GM21381 (cell line): ENCODE results near the gene MYO6.
"Not testable (repeated sequence)": the region's sequence is repeated elsewhere in the genome, so short reads cannot be mapped to it uniquely, and the experiment has no call there.

ENCODE experiments used
- ATAC-seq: cut with Tn5 transposase; IDR thresholded peaks from one replicate; pipeline ENCODE4 v1.9.1; 2021; ENCODE audit warnings: mild to moderate bottlenecking, moderate library complexity; ENCODE audit not compliant: unreplicated experiment

MYO6 gene

DNA sequence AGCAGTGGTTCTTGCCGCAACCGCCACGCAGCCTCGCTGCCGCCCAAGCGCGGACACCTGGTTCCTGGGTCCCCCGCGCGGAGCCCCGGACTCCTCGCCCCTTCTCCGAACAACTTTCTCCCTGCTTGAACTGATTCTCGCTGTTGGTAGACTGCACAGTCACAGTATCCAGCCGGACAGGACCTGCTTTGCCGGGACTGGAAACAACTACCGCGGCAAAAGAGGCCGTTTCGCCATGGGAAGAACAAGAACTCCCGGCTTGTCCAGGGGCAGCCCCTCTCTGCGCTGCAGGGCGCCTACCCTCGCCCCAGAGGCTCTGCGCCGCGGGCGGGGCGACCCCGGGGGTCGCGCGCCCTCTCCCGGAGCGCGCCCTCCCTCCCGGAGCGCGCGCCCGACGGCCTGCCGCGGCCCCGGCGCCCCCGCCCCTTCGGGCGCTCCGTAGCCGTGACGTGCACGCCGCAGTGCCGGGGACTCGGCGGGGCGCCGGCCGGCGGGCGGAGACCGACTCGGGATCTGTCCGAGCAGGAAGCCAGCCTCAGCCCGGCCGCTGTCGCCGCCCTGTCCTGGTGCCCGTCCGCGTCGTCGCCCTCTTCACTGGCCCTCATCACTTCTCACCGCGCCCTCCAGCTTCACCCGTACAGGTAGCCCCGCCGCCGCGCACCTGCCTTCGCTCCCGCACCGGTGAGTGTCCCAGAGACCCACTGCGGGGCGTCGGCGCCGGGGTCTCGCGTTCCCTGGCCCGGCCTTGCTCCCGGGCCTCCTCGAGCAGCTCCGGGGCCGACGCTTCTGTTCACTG is at the start of gene MYO6:
Gene MYO6 (plus strand): TSS at position 497 of the 796 bp plus-strand sequence. CDS start 68,309 bp downstream, outside the sequence.
- ATAC-seq: peak; percentile 81

DNA sequence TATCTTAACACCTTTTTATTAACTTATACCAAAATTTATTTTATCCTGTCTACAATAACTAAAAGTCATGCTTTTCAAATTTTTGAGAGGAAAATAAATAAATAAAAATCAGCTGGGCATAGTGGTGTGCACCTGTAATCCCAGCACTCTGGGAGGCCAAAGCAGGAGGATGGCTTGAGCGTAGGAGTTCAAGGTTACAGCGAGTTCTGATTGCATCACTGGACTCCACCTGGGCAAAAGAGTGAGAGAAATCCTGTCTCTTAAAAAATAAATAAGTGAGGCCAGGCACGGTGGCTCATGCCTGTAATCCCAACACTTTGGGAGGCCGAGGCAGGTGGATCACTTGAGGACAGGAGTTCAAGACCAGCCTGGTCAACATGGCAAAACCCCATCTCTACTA is 40.7 kb upstream of the MYO6 start:
- ATAC-seq: not testable (repeated sequence)

DNA sequence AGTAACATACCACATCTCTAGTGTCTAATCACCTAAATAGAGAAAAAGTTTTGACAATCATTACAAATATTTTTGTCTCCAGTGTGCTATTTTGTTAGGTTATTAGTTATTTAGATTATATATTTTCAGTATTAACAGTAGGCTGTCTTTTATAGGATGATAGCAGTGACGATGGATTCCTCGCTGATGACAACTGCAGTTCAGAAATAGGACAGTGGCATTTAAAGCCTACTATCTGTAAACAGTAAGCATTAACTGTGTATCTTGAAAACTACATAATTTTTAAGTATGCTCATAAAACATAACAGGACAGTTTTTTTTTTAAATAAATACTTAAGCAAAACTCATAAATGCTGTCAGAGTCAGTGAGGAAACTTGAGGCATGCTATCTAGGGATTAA is 37.9 kb upstream of the MYO6 start:
- ATAC-seq: no peak

DNA sequence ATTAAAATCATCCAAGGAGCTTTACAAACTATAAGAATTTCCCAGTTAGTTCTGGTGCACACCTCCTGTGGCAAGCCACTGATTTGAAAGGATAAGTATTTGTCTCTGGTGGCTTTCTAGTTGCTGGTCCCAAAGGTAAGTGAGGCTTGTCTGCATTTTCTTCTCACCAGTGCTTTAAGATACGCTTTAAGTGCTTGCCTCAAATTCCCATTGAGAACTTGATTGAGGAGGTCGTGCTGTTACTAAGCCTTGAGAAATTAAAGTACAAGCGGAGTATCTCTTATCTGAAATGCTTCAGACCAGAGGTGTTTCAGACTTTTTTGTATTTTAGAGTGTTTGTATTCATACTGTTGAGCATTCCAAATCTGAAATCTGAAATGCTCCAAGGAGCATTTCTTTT is 29.9 kb upstream of the MYO6 start:
- ATAC-seq: no peak

DNA sequence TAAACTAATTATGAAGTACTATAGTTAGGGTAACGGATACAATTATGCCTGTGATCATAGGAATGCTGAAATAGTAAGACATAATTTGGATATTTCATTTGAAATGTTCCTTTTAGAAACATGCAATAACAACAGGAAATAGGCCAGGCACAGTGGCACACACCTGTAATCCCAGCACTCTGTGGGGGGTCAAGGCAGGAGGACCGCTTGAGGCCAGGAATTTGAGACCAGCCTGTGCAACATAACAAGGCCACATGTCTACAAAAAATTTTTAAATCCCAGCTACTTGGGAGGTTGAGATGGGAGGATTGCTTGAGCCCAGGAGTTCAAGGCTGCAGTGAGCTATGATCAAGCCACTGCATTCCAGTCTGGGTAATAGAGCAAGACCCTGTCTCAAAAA is 25.7 kb upstream of the MYO6 start:
- ATAC-seq: no peak

DNA sequence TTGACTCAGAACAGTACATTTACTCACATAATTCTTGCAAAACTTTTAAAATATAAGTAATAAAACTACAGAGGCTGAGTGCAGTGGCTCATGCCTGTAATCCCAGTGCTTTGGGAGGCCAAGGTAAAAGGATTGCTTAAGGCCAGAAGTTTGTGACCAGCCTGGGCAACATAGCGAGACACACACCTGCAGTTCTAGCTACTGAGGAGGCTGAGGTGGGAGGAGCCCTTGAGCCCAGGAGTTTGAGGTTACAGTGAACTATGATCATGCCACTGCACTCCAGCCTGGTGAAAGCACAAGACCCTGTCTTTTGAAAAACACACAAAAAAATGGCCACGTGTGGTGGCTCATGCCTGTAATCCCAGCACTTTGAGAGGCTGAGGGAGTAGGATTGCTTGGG is 21.8 kb upstream of the MYO6 start:
- no peak for ATAC-seq

DNA sequence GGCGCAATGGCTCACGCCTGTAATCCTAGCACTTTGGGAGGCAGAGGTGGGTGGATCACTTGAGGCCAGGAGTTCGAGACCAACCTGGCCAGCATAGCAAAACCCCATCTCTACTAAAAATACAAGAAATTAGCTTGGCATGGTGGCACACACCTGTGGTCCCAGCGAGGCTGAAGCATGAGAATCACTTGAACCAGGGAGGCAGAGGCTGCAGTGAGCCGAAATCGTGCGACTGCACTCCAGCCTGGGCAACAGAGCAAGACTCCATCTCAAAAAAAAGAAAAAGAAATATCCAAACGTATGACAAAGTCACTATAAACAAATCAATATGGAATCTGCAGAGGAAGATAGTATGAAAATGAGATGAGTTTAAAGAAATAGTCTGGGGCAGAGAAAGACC is 18.0 kb upstream of the MYO6 start:
- not testable (repeated sequence) for ATAC-seq

DNA sequence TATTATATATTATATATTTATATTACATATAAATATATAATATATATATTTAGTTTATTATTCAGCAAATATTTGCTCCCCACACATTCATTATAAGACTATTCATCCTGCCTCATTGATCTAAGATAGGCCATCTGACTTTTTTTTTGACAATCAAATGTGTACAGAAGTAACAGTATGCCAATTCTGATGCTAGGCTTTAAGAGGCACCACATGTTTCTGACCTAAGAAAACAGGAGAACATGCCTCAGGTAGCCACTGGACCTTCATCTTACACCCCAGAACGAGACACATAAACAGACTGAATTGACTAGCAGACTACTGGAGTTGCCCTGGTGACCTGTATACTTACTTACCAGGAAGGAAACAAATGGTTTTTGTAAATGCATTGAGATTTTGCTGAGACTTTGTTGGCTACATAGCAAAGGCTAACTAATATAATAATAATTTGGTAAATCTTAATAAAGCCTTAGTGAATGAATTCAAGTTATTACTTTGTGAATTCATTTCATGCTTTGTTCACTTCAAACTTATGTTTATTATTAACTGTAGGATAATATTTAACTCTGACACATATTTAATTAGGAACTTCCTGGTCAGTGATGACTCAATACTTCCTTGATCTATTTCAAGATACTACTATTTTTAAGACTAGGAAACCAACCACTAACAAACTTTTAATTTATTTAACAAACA is 13.4 kb upstream of the MYO6 start:
- ATAC-seq: peak; percentile 90

DNA sequence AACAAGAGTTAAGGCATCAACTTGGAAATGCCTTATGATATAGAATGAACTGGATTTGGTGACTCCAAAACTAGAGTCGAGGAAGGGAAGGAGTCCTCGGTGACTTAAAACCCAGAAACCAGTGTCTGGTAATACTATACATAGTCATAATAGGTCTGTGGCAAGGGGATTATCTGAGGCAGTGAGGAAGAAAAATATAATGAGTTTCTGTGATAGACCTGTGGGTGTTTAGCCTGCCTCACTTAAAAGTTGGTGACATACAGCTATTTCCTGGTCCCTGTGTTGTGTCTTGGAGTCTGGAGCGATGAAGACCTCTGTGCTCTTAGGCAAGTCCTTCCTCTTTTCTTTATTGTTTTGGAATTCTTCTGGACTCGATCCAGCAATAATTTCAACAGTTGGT is 5.1 kb upstream of the MYO6 start:
- no peak for ATAC-seq

DNA sequence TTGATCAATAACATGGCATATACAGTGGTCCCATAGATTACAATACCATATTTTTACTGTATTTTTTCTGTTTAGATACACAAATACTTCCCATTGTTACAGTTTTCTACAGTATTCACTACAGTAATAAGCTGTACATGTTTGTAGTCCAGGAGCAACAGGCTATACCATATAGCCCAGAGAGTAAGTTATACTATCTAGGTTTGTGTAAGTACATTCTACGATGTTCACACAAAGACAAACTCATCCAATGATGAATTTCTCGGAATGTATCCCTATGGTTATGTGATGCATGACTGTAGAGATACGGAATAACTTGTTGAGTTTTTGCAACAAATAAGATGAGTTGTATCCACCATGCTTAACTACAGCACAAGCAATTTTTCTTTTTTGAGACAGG is 3.6 kb upstream of the MYO6 start:
- ATAC-seq: no peak

DNA sequence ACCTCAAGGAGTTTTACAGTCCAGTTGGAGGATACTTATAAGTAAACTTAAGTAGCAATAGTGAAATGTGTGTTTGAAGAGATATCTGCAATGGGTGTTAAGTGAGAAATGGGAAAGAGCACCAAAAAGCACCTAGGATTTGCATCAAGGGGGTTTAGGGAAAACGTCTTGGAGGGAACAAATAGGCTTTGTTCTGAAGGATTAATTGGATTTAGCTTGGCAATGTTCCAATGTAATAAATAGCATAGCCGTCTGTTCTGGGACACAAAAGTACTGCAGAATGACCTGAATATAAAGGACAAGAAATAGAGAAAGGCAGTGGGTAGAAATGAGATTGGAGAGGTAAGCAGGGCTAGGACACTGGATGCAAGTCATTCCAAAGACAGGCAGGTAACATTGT is 2.8 kb upstream of the MYO6 start:
- ATAC-seq: no peak

DNA sequence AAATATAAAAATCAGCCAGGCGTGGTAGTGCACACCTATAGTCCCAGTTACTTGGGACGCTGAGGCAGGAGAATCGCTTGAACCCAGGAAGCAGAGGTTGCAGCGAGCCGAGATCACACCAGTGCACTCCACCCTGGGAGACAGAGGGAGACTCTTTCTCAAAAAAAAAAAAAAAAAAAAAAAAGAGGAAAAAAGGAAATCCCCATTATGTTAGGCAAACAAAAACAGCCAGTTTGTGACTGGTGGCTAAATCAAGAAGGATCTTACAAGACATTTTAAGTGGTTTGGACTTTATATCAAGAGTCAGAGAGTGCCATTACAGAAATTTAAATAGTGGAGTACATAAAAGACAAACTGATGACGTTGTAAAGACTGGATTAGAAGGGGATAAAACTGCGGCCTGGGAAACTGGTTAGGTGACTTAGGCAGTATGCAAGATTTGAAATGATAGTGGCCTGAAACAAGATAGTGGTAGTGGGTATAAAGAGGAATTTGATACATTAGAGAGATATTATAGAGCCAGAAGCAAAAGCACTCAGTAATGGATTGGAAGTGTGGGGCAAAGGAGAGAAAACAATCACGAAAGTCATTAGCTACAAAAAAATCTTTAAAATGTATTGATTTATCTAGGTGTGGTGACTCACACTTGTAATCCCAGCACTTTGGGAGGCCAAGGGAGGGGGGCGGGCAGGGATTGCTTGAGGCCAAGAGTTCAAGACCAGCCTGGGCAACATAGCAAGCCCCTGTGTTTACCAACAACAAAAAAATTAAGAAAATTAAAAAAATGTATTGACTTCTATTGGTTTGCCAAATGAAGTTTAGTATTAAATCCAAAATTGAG is 1.7 kb upstream of the MYO6 start:
- ATAC-seq: no peak

DNA sequence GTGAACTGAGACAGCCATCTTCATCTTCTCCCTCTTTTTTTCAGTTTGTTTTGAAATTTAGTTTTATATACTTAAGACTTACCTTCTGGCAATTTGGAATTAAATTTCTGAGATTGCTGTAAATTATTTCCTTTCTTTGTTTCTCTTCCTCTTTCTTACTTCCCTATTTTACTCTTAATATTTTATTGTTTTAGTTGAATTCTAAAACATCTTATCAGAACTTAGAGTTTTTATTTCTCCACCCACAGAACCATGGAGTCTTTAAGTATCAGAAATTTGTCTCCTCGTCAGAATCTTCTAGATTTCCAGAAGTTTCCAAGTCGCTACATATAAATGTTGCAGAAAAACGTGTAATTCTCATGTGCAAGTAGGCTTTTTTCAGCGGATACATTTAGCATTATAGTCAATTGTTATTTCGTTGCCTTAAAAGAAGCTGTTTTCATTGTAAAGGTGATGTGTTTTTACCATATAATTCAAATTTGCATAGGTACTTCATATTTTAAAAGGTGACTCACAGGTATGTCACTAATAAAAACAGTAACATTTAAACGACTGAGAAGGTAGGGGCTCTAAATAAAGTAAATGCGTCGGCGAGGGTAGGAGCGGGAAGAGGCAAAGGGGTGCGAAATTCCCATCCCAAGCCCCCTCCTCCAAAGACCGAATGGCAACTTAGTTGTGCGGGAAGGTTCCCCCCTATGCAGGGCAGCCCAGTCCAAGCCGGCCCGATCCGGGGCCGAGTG is 866 bp upstream of the MYO6 start:
- no peak for ATAC-seq

DNA sequence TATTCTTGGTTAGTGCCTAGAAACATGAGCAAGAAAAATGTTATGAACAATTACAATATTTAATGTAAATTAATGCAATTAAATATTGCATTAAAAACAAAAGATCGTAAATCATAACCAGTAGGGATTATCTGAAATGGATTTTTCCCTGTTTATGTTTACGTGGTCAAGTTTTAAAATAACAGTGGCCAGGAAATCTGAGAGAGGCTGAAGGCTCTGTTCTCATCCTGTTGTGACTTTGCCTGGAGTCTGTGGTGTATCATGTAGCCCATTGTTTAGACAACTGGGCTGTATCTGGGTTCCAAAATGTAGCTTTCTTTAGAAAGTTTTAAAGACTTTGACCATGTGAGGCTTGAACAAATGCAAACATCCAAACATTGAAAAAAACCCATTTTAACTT is 2.4 kb downstream of the MYO6 start:
- ATAC-seq: no peak

DNA sequence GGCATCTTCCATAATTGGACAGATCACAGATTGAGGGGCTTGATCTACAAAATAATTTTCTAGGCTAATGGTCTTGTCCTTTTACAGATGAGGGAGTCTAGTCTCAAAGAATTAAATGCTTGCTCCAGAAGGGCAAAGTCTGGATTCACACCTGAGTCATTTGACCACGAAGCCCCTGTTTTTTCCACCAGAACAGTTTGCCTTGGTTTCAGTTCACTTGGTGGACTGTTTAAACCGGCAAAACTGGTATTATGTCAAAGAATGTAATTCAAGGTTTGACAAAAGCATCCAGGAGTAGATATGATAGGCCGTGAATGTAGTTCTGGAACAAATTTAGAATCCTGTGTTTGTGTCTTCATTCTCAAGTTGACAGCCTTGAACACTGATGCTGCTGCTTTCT is 3.3 kb downstream of the MYO6 start:
- no peak for ATAC-seq

DNA sequence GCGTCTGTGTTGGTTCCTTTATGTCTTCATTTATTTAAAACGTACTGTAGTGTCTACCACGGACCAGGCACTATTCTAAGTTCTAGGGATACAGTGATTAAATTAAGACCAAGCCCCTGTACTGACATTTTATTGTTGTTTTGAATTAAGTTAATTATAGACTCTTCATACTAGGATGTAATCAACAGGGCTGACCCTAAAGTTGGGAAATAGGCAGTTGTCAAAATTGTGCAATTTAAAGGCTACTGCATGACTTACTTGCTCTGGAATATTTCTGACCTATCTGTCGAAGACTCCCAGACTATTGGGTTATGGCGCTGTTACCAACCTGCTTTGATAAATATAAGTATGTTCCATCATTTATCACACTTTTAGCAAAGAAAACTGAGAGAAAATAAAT is 6.7 kb downstream of the MYO6 start:
- no peak for ATAC-seq

DNA sequence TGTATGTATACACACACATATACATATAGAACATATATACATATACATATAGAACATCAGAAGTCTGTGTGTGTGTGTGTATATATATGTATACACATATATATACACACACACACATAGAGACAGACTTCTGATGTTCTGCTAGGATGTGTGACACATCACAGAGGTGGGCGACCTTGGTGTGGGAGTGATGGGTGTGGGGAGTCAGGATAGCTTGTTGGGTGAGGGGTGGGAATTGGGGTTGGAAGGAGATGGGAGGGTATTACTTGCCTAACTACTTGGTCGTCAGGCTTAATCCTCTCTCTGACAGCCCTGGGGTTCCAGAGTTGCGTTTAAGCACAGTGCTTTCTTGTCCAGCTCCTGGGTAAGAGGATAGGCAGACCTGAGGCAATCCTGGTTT is 8.3 kb downstream of the MYO6 start:
- ATAC-seq: no peak

DNA sequence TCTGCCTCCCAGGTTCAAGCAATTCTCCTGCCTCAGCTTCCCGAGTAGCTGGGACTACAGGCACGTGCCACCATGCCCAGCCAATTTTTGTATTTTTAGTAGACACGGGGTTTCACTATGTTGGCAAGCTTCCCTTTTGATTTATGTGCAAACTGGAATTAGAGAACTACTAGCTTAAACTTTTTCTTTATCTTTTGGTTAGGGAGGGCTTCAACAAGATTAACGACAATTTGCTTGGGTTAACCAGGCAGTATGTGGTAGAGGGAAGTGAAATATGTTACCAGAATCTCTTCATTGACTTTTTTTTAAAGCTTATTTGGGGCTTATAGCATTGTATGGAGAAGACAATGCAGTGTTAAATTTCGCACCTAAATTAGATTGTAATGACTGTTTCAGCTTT is 9.0 kb downstream of the MYO6 start:
- ATAC-seq: no peak

DNA sequence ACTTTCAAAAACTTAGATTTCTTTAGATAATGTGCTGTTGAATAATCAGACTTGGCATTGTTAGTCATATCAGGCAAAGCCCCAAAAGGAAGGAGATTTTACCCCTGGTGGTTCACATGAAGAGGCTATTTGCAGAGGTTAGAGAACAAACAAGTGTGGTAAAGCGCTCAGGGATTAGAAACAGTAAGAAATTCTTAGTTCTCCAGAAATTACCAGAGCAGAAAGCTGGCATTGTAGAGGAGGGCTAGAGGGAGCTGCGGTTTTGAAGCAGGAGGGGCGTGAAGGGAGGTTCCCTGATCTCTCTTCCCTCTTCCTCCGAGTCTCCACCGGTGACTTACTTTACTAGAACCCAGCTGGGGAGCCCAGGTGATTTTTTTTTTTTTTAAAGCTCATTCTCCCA is 10.2 kb downstream of the MYO6 start:
- ATAC-seq: no peak

DNA sequence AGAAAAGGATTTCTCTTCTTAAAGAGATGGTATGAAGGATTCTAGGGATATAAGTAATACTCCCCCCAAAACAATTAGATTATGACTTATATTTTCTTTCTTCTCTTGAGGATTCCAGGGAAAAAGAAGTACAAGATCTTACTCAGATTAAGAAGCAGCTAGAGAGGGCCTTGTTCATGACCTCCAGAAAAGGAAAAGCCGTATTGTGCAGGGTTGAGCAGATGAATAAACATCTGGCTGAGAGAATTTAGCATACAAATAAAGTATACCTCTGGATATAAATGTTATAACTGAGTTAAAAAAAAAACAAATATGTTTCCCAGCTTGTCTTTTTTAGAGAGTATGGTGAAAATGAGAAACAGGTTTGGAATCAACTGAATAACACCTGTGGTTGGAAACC is 11.3 kb downstream of the MYO6 start:
- ATAC-seq: no peak

DNA sequence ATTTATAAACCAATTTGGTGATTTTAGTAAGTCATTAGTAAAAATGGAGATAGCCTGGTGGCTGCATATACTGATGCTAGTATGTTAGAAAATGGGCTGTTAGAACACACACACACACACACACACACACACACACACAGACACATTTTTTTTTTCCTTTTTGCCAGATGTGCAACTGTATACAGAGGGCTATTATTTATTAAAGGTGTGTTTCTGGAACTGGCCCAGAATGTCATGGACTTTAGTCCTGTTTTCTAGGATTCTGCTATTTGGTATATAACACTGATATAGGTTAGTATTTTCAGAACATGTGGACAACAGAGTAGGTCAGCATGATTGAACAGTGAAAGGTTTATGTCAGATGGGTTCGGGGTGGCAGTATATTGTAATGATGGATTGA is 12.4 kb downstream of the MYO6 start:
- no peak for ATAC-seq
